ENCODE measurements around the gene RSPH10B.
"Not testable (repeated sequence)": the region's sequence is repeated elsewhere in the genome, so short reads cannot be mapped to it uniquely, and the experiment has no call there.

Gene RSPH10B

GRCh38 chr7:5931250-5931649, 39.2 kb downstream of the RSPH10B start:
- not testable (repeated sequence) for DNase-seq (ENCODE audit: low read depth, low spot score); H3K27ac ChIP-seq

GRCh38 chr7:5930290-5930689, 40.2 kb downstream of the RSPH10B start:
- H3K27ac ChIP-seq; DNase-seq (ENCODE audit: low read depth, low spot score): not testable (repeated sequence)

GRCh38 chr7:5926263-5926870, 44.1 kb downstream of the RSPH10B start:
- DNase-seq (ENCODE audit: low read depth, low spot score); H3K27ac ChIP-seq: not testable (repeated sequence)

GRCh38 chr7:5924630-5925029, 45.9 kb downstream of the RSPH10B start:
- H3K27ac ChIP-seq; DNase-seq (ENCODE audit: low read depth, low spot score): not testable (repeated sequence)

- H3K27ac ChIP-seq; DNase-seq (ENCODE audit: low read depth, low spot score): not testable (repeated sequence)
These were observed 46.3 kb downstream of the RSPH10B start for GRCh38 chr7:5924180-5924579.

GRCh38 chr7:5916529-5916928, 54.0 kb downstream of the RSPH10B start:
- H3K27ac ChIP-seq; DNase-seq (ENCODE audit: low read depth, low spot score): not testable (repeated sequence)

GRCh38 chr7:5908835-5909234, 61.7 kb downstream of the RSPH10B start:
- DNase-seq (ENCODE audit: low read depth, low spot score); H3K27ac ChIP-seq: not testable (repeated sequence)

GRCh38 chr7:5904726-5905125, 65.8 kb downstream of the RSPH10B start:
- not testable (repeated sequence) for DNase-seq (ENCODE audit: low read depth, low spot score); H3K27ac ChIP-seq

GRCh38 chr7:5903002-5903401, 67.5 kb downstream of the RSPH10B start:
- not testable (repeated sequence) for DNase-seq (ENCODE audit: low read depth, low spot score); H3K27ac ChIP-seq

GRCh38 chr7:5898480-5899224, 71.8 kb downstream of the RSPH10B start, which contains the start of gene CCZ1:
CCZ1 (plus strand) TSS chr7:5898733; CDS start chr7:5898800, 67 bp downstream.
- not testable (repeated sequence) for H3K27ac ChIP-seq; DNase-seq (ENCODE audit: low read depth, low spot score)

GRCh38 chr7:5897369-5897919, 73.0 kb downstream of the RSPH10B start:
- H3K27ac ChIP-seq; DNase-seq (ENCODE audit: low read depth, low spot score): not testable (repeated sequence)

GRCh38 chr7:5892498-5892897, 78.0 kb downstream of the RSPH10B start:
- H3K27ac ChIP-seq: no peak overlapping the region
- no peak for DNase-seq (ENCODE audit: low read depth, low spot score)

- DNase-seq (ENCODE audit: low read depth, low spot score); H3K27ac ChIP-seq: not testable (repeated sequence)
These were observed 80.2 kb downstream of the RSPH10B start for GRCh38 chr7:5890244-5890643.

GRCh38 chr7:5888021-5888420, 82.5 kb downstream of the RSPH10B start:
- H3K27ac ChIP-seq; DNase-seq (ENCODE audit: low read depth, low spot score): not testable (repeated sequence)

- not testable (repeated sequence) for DNase-seq (ENCODE audit: low read depth, low spot score); H3K27ac ChIP-seq
These were observed 86.1 kb downstream of the RSPH10B start for GRCh38 chr7:5884431-5884830.

GRCh38 chr7:5880106-5880505, 90.4 kb downstream of the RSPH10B start:
- H3K27ac ChIP-seq; DNase-seq (ENCODE audit: low read depth, low spot score): not testable (repeated sequence)

GRCh38 chr7:5879591-5879990, 90.9 kb downstream of the RSPH10B start:
- not testable (repeated sequence) for H3K27ac ChIP-seq; DNase-seq (ENCODE audit: low read depth, low spot score)
